RWPE1 (cell line): ENCODE measurements around the gene SP6.
A peak's percentile ranks its signal among the peaks of the same experiment; 100 is the strongest.

Experiments used
- CTCF ChIA-PET: fragments of 350-600 bp; sonication (Branson Sonifier 250); formaldehyde crosslinking; extraction: SDS; loops from one replicate; lab custom pipeline; 2021; lab: Yijun Ruan, JAX
- POLR2A ChIA-PET: fragments of 400-600 bp; formaldehyde crosslinking; extraction: SDS; loops from one replicate; lab custom pipeline; 2020; ENCODE audit warnings: antibody characterized with exemption; ENCODE audit not compliant: low non-redundant PET; lab: Yijun Ruan, JAX
- DNase-seq: peaks from one replicate; pipeline ENCODE4 v3.0.0; 2012; ENCODE audit warnings: low spot score
- H3K27ac ChIP-seq: fragments of 450-650 bp; 2 replicates; pipeline ENCODE4 v1.5.1; 2017
- CTCF ChIP-seq: fragments of 450-650 bp; conservative IDR thresholded peaks from 2 replicates; pipeline ENCODE4 v1.5.1; 2017; ENCODE audit warnings: low read depth, mild to moderate bottlenecking

Gene SP6

GRCh38 chr17:47888293-47888692 is 37.3 kb upstream of the SP6 start:
- CTCF ChIA-PET: interaction anchor here (4.4 to 6.7 kb wide), 2 partner anchors 44 to 48 kb away, joined by 77 to 102 read pairs; partner anchors contain the start of gene SCRN2
- DNase-seq: no peak
- no peak for TF ChIP-seq CTCF

DNA sequence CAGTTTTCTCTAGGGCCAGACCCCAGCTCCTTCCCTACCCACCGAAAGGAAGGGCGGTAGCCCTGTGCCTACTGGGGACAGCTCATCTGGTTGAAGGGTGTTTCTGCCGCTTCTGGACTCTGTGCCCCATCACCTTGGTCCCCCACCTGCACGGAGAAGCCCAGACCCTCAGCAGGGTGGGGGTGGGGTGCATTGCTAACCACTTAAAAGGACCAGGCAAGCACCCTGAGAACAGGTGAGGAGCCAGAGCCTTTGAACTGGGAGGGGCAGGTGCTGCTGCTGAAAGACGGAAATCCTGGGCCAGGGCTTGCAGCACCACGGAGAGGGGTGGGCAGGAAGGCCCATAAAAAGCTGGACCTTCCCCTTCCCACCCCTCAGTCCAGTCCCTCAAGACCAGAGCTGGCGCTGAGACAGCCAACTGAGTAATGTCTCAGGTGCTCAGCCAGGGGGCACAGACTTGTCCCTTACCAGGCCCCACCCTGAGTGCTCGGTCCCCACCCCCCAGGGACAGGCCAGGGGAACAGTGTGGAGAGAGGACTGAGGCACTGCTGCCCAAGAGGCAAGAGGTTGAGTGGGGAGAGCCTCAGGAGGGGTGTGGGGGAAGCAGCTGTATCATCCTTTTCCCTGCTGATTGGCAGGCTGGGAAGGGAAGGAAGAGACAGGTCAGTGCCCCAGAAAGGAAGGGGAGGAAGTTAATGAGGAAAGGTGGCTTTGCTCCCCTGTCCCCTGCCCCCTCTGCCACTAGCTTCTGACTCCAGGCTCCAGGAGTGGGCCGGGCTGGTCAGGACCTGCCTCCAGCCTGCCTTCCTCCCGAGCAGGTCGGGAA is 34.2 kb upstream of the SP6 start:
- ChIA-PET CTCF (interaction anchor here (0.7 to 6.1 kb wide), 4 partner anchors 35 to 83 kb away, joined by 3 to 78 read pairs (median 9); partner anchors contain the start of gene SCRN2), POLR2A (no interaction called here)
- no peak for TF ChIP-seq CTCF
- peak overlapping the region; percentile 67 for H3K27ac ChIP-seq
- DNase-seq: no peak

More at GRCh38 chr17:47888293-47888692, 37.3 kb upstream of the SP6 start:
- POLR2A ChIA-PET: no interaction called here
- H3K27ac ChIP-seq: no peak overlapping the region

DNA sequence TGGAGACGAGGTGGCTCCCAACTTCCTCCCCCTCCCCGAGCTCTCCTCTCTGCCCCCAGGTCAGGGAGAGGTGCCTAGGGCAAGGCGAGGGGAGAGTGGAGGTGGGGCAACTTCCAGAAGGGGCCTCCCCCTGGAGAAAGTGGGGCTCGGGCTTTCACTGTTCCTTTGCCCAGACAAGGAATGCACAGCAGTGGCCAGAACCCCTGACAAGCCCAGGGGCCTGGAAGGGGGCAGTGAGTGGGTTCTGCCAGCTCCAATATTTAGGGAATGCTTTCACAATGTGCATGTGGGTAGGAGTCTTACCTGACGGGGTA is 33.4 kb upstream of the SP6 start:
- peak overlapping the region; percentile 67 for H3K27ac ChIP-seq
- ChIA-PET CTCF (interaction anchor here (2.6 to 6.1 kb wide), 2 partner anchors 37 to 43 kb away, joined by 15 to 78 read pairs; partner anchors contain the start of gene SCRN2), POLR2A (no interaction called here)
- no peak for TF ChIP-seq CTCF
- no peak for DNase-seq

- no peak for DNase-seq
- POLR2A ChIA-PET: no interaction called here
- peak overlapping the region; percentile 67 for H3K27ac ChIP-seq
- CTCF ChIA-PET: interaction anchor here (2.6 to 6.1 kb wide), 2 partner anchors 37 to 42 kb away, joined by 15 to 78 read pairs; partner anchors contain the start of gene SCRN2
- no peak for TF ChIP-seq CTCF
Measured at GRCh38 chr17:47883589-47884426, 32.8 kb upstream of the SP6 start.

DNA sequence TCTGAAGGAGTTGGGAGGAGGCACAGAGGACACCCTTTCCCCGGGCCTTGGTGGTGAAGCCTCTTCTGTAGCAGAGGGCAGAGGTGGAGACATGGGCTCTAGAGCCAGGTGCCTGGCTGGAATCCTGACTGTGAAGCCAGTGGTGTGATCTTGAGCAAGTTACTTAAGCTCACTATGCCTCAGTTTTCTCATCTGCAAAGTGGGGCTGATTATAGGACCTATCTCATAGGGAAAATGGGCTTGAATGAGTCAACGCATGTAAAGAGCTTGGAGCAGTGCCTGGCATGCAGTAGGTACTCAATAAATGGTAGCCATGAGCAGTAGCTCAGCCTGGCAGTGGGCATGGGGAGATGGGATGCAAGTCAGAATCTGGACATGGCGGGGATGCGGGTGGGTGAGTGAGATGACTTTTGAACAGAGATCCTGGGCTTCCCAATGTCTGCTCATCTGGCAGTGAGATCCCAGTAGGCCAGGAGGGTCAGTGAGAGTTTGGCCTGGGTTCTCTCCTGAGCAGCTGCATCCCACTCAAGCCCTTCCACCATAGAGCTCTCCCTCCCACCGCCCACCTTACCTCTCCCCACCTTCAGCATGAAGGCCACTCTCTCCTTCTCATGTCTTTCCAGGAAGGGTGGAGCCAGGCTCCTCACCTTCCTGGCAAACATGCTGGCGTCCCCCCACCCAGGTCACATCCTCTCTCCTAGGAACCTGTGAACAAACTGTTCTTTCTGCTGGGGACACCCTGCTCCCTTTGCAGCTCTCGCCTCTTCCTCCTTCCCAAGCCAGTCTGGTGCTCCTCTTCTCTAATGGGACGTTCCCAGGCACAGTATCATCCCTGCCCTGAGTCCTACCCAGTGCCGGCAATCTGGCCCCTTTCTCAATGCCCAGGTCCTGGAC is 32.0 kb upstream of the SP6 start:
- POLR2A ChIA-PET: no interaction called here
- H3K27ac ChIP-seq: peak overlapping the region; percentile 50
- DNase-seq: no peak
- TF ChIP-seq CTCF: no peak
- CTCF ChIA-PET: interaction anchor here (6.1 kb wide), 1 partner anchor 41 kb away, joined by 78 read pairs; the partner anchor contains the start of gene SCRN2
